MV-4-11 (cell line): ENCODE data around the gene RABEP2.
"Not testable (repeated sequence)": the region's sequence is repeated elsewhere in the genome, so short reads cannot be mapped to it uniquely, and the experiment has no call there.

Experiments
- DNase-seq: peaks from one replicate; lab custom pipeline; 2025; lab: John Stamatoyannopoulos, UW

RABEP2 gene

GRCh38 chr16:28878083-28878926, 46.7 kb downstream of the RABEP2 start, which contains the start of gene ATP2A1:
ATP2A1 (plus strand) TSS chr16:28878488; CDS start chr16:28878672, 184 bp downstream.
- no peak for DNase-seq

- DNase-seq, result no peak
Observed at GRCh38 chr16:28877655-28878000, 47.4 kb downstream of the RABEP2 start.

- DNase-seq, result peak; percentile 57
Observed at GRCh38 chr16:28876973-28877654, 47.9 kb downstream of the RABEP2 start.

- DNase-seq, result no peak
Observed at GRCh38 chr16:28876019-28876659, 48.9 kb downstream of the RABEP2 start.

- no peak for DNase-seq
Observed at GRCh38 chr16:28875134-28876018, 49.7 kb downstream of the RABEP2 start.

- DNase-seq, result no peak
Observed at GRCh38 chr16:28874406-28874805, 50.6 kb downstream of the RABEP2 start.

GRCh38 chr16:28873543-28874201, 51.4 kb downstream of the RABEP2 start:
- DNase-seq, result peak; percentile 18

GRCh38 chr16:28872952-28873351, 52.1 kb downstream of the RABEP2 start:
- no peak for DNase-seq

- no peak for DNase-seq
Observed at GRCh38 chr16:28869201-28869600, 55.8 kb downstream of the RABEP2 start.

GRCh38 chr16:28867646-28868045, 57.4 kb downstream of the RABEP2 start:
- not testable (repeated sequence) for DNase-seq

GRCh38 chr16:28867241-28867640, 57.8 kb downstream of the RABEP2 start:
- no peak for DNase-seq

- no peak for DNase-seq
Observed at GRCh38 chr16:28866454-28866804, 58.6 kb downstream of the RABEP2 start.

- DNase-seq, result no peak
Observed at GRCh38 chr16:28865722-28866453, 59.1 kb downstream of the RABEP2 start.

GRCh38 chr16:28865001-28865688, 59.9 kb downstream of the RABEP2 start:
- no peak for DNase-seq

GRCh38 chr16:28863929-28864793, 60.9 kb downstream of the RABEP2 start:
- DNase-seq, result no peak

- no peak for DNase-seq
Observed at GRCh38 chr16:28859326-28859725, 65.7 kb downstream of the RABEP2 start.

GRCh38 chr16:28858421-28858820, 66.6 kb downstream of the RABEP2 start:
- no peak for DNase-seq
